HG03097 (cell line): ENCODE results near the gene UMODL1.
A peak's percentile ranks its signal among the peaks of the same experiment; 100 is the strongest.
"Not testable (repeated sequence)": the region's sequence is repeated elsewhere in the genome, so short reads cannot be mapped to it uniquely, and the experiment has no call there.

ENCODE experiments used
- ATAC-seq: cut with Tn5 transposase; IDR thresholded peaks from one replicate; pipeline ENCODE4 v1.9.1; 2021; ENCODE audit not compliant: unreplicated experiment, low FRiP score

Gene UMODL1

GRCh38 chr21:42109873-42110525, 38.9 kb downstream of the UMODL1 start:
- no peak for ATAC-seq

GRCh38 chr21:42110691-42111469, 39.8 kb downstream of the UMODL1 start:
- ATAC-seq: no peak

- ATAC-seq: no peak
Observed at GRCh38 chr21:42111470-42111743, 40.3 kb downstream of the UMODL1 start.

GRCh38 chr21:42111811-42112210, 40.7 kb downstream of the UMODL1 start:
- ATAC-seq: no peak

GRCh38 chr21:42112238-42112637, 41.1 kb downstream of the UMODL1 start:
- no peak for ATAC-seq

- ATAC-seq: no peak
Observed at GRCh38 chr21:42112857-42113256, 41.7 kb downstream of the UMODL1 start.

- ATAC-seq: no peak
Observed at GRCh38 chr21:42113926-42114409, 42.9 kb downstream of the UMODL1 start.

- no peak for ATAC-seq
Observed at GRCh38 chr21:42114646-42115045, 43.5 kb downstream of the UMODL1 start.

GRCh38 chr21:42115136-42115683, 44.1 kb downstream of the UMODL1 start:
- no peak for ATAC-seq

GRCh38 chr21:42116551-42116950, 45.4 kb downstream of the UMODL1 start:
- ATAC-seq: not testable (repeated sequence)

- ATAC-seq: no peak
Observed at GRCh38 chr21:42117229-42117966, 46.3 kb downstream of the UMODL1 start.

- ATAC-seq: no peak
Observed at GRCh38 chr21:42117967-42118780, 47.1 kb downstream of the UMODL1 start.

GRCh38 chr21:42118901-42119300, 47.8 kb downstream of the UMODL1 start:
- ATAC-seq: no peak

- peak; percentile 46 for ATAC-seq
Observed at GRCh38 chr21:42120101-42120902, 49.2 kb downstream of the UMODL1 start.

GRCh38 chr21:42120903-42121535, 49.9 kb downstream of the UMODL1 start:
- no peak for ATAC-seq

- ATAC-seq: no peak
Observed at GRCh38 chr21:42121794-42122193, 50.7 kb downstream of the UMODL1 start.

GRCh38 chr21:42122398-42122797, 51.3 kb downstream of the UMODL1 start:
- no peak for ATAC-seq

GRCh38 chr21:42122808-42123207, 51.7 kb downstream of the UMODL1 start:
- no peak for ATAC-seq

- ATAC-seq: no peak
Observed at GRCh38 chr21:42123219-42123908, 52.2 kb downstream of the UMODL1 start.
